ENCODE results near the gene SGSH. TPM values are rescaled to one million over a fixed set of nuclear protein-coding genes. Genes with fewer than 3 reads are reported as not detected.

Gene SGSH
- total RNA-seq (100 to 1,000 TPM; 133 to 197 (median 155) TPM), total RNA-seq (10.1 to 127 (median 77.4) reads per million in 29 experiments)
- total RNA-seq (2013) = 50.8 TPM

GRCh38 chr17:80220054-80220735, at the start of gene SGSH, which contains the start of gene SLC26A11:
Gene SGSH (minus strand): TSS chr17:80220333. CDS start chr17:80220313, 20 bp downstream.
Gene SLC26A11 (plus strand): TSS chr17:80220427. CDS start chr17:80221561, 1,134 bp downstream.
- peak; percentile 52 to 57 (median 54) for ATAC-seq (replicated peaks in 1 of 4)

GRCh38 chr17:80269405-80269807, 49.3 kb upstream of the SGSH start:
- H3K27ac ChIP-seq (ENCODE audit: low read length) = peak overlapping the region; percentile 5
- peaks cover 14 to 93% of the 10 kb centered on the region in 2 experiments for H3K4me1 ChIP-seq (ENCODE audit: control insufficient read depth in 1 of 2, extremely low read depth in 1 of 2, insufficient read depth in 2 of 2, low read length in 2 of 2)
- ChIA-PET CTCF (no interaction called here), POLR2A (no interaction called here)
- no peak overlapping the region for H3K4me3 Mint-ChIP-seq
- no peaks in the 10 kb centered on the region for H3K27me3 Mint-ChIP-seq
- ATAC-seq (replicated peaks in 1 of 4) (no peak), DNase-seq (no peak)
- H3K27me3 ChIP-seq (replicated peaks in 1 of 2; ENCODE audit: control insufficient read depth in 2 of 2, extremely low read depth in 1 of 2, insufficient read depth in 2 of 2, low read length in 1 of 2) = no peaks in the 10 kb centered on the region
- no peaks in the 10 kb centered on the region for H3K9me3 ChIP-seq
- H3K9me3 Mint-ChIP-seq = no peaks in the 10 kb centered on the region
- H3K36me3 ChIP-seq (ENCODE audit: control insufficient read depth in 2 of 2, extremely low read depth in 1 of 2, insufficient read depth in 1 of 2, low read length in 1 of 2) = peaks cover 19 to 73% of the 10 kb centered on the region in 2 donors
- WGBS (ENCODE audit: insufficient coverage) = 86% methylated on average over 1 of the region's 2 CpGs
- no peak overlapping the region for H3K4me3 ChIP-seq (ENCODE audit: control insufficient read depth in 1 of 2, extremely low read depth in 1 of 2, low read length in 1 of 2)
- peaks cover 26% of the 10 kb centered on the region for H3K36me3 Mint-ChIP-seq
- peaks cover 42 to 51% (median 46%) of the 10 kb centered on the region in 3 donors for H3K4me1 Mint-ChIP-seq
- no peak overlapping the region for H3K27ac Mint-ChIP-seq

More at GRCh38 chr17:80220054-80220735, at the start of gene SGSH, which contains the start of gene SLC26A11:
- Histone ChIP-seq H3K9me3 (no peaks in the 10 kb centered on the region), H3K27ac (ENCODE audit: low read length) (peak within 1 kb of the TSS; percentile 79), H3K4me1 (ENCODE audit: control insufficient read depth in 1 of 2, extremely low read depth in 1 of 2, insufficient read depth in 2 of 2, low read length in 2 of 2) (peaks cover 0 to 49% of the 10 kb centered on the region in 2 experiments), H3K36me3 (ENCODE audit: control insufficient read depth in 2 of 2, extremely low read depth in 1 of 2, insufficient read depth in 1 of 2, low read length in 1 of 2) (peaks cover 5 to 27% of the 10 kb centered on the region in 2 donors), H3K27me3 (replicated peaks in 1 of 2; ENCODE audit: control insufficient read depth in 2 of 2, extremely low read depth in 1 of 2, insufficient read depth in 2 of 2, low read length in 1 of 2) (peaks cover 0 to 3% of the 10 kb centered on the region in 2 experiments), H3K4me3 (ENCODE audit: control insufficient read depth in 1 of 2, extremely low read depth in 1 of 2, low read length in 1 of 2) (peak within 1 kb of the TSS; percentile 77 to 87)
- Mint-ChIP-seq H3K27me3 (no peaks in the 10 kb centered on the region), H3K4me1 (peaks cover 29 to 55% (median 50%) of the 10 kb centered on the region in 3 donors), H3K36me3 (peaks cover 24% of the 10 kb centered on the region), H3K27ac (peak within 1 kb of the TSS; percentile 94 to 96), H3K9me3 (no peaks in the 10 kb centered on the region), H3K4me3 (peak within 1 kb of the TSS; percentile 89 to 95 (median 92))
- peak in 33 of 35 experiments; percentile 12 to 63 (median 34) for DNase-seq
- ChIA-PET POLR2A (interaction anchor here in 1 of 2 donors (0.6 kb wide), 3 partner anchors 13 to 173 kb away, joined by 3 to 9 read pairs (median 4); no protein-coding TSS in a partner anchor), CTCF (no interaction called here)
- WGBS (ENCODE audit: insufficient coverage) = under 1% methylated on average over 76 of the region's 77 CpGs

- peaks cover 14 to 92% of the 10 kb centered on the region in 2 experiments for H3K4me1 ChIP-seq (ENCODE audit: control insufficient read depth in 1 of 2, extremely low read depth in 1 of 2, insufficient read depth in 2 of 2, low read length in 2 of 2)
- no peak overlapping the region for H3K27ac ChIP-seq (ENCODE audit: low read length)
- no peaks in the 10 kb centered on the region for H3K27me3 ChIP-seq (replicated peaks in 1 of 2; ENCODE audit: control insufficient read depth in 2 of 2, extremely low read depth in 1 of 2, insufficient read depth in 2 of 2, low read length in 1 of 2)
- ATAC-seq (replicated peaks in 1 of 4) (no peak), DNase-seq (no peak)
- peaks cover 19 to 66% of the 10 kb centered on the region in 2 donors for H3K36me3 ChIP-seq (ENCODE audit: control insufficient read depth in 2 of 2, extremely low read depth in 1 of 2, insufficient read depth in 1 of 2, low read length in 1 of 2)
- H3K27ac Mint-ChIP-seq = no peak overlapping the region
- H3K27me3 Mint-ChIP-seq = no peaks in the 10 kb centered on the region
- ChIA-PET CTCF (no interaction called here), POLR2A (no interaction called here)
- H3K9me3 Mint-ChIP-seq = no peaks in the 10 kb centered on the region
- H3K36me3 Mint-ChIP-seq = peaks cover 24% of the 10 kb centered on the region
- H3K4me3 ChIP-seq (ENCODE audit: control insufficient read depth in 1 of 2, extremely low read depth in 1 of 2, low read length in 1 of 2) = no peak overlapping the region
- H3K9me3 ChIP-seq = no peaks in the 10 kb centered on the region
- 25% methylated on average over 2 of the region's 4 CpGs for WGBS (ENCODE audit: insufficient coverage)
- peaks cover 39 to 45% (median 39%) of the 10 kb centered on the region in 3 donors for H3K4me1 Mint-ChIP-seq
- no peak overlapping the region for H3K4me3 Mint-ChIP-seq
Measured at GRCh38 chr17:80268427-80268826, 48.3 kb upstream of the SGSH start.

DNA sequence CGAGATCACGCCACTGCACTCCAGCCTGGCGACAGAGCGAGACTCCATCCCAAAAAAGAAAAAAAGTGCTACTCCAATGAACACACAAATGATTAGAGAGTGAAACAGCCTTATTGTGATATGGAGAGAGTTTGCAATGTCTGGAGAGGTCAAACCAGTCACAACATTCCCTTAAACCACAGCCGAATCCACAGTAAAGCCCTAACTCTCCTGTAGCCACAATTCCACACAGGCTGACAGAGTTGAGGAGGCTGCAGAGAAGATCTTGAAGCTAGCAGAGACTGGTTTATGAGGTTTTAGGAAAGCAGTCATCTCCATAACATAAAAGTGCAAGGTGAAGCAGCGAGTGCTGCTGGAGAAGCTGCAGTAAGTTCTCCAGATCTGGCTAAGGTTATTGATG, 47.3 kb upstream of the SGSH start:
- no peaks in the 10 kb centered on the region for H3K9me3 Mint-ChIP-seq
- no peak overlapping the region for H3K4me3 ChIP-seq (ENCODE audit: control insufficient read depth in 1 of 2, extremely low read depth in 1 of 2, low read length in 1 of 2)
- no peaks in the 10 kb centered on the region for H3K27me3 ChIP-seq (replicated peaks in 1 of 2; ENCODE audit: control insufficient read depth in 2 of 2, extremely low read depth in 1 of 2, insufficient read depth in 2 of 2, low read length in 1 of 2)
- peaks cover 24 to 92% of the 10 kb centered on the region in 2 experiments for H3K4me1 ChIP-seq (ENCODE audit: control insufficient read depth in 1 of 2, extremely low read depth in 1 of 2, insufficient read depth in 2 of 2, low read length in 2 of 2)
- ChIA-PET CTCF (interaction anchor here in 1 of 2 donors (0.6 kb wide), 2 partner anchors 29 to 1450 kb away, joined by 3 read pairs; no protein-coding TSS in a partner anchor), POLR2A (no interaction called here)
- no peaks in the 10 kb centered on the region for H3K9me3 ChIP-seq
- peaks cover 14 to 55% of the 10 kb centered on the region in 2 donors for H3K36me3 ChIP-seq (ENCODE audit: control insufficient read depth in 2 of 2, extremely low read depth in 1 of 2, insufficient read depth in 1 of 2, low read length in 1 of 2)
- H3K4me1 Mint-ChIP-seq = peaks cover 36 to 44% (median 40%) of the 10 kb centered on the region in 3 donors
- no peaks in the 10 kb centered on the region for H3K27me3 Mint-ChIP-seq
- H3K27ac ChIP-seq (ENCODE audit: low read length) = no peak overlapping the region
- WGBS (ENCODE audit: insufficient coverage) = no CpG with 5 or more reads among the region's 6 CpGs
- DNase-seq = no peak
- peaks cover 22% of the 10 kb centered on the region for H3K36me3 Mint-ChIP-seq
- ATAC-seq (replicated peaks in 1 of 4) = no peak
- H3K4me3 Mint-ChIP-seq = peak overlapping the region in 1 of 3 donors; percentile 22
- peak overlapping the region; percentile 77 to 78 for H3K27ac Mint-ChIP-seq

DNA sequence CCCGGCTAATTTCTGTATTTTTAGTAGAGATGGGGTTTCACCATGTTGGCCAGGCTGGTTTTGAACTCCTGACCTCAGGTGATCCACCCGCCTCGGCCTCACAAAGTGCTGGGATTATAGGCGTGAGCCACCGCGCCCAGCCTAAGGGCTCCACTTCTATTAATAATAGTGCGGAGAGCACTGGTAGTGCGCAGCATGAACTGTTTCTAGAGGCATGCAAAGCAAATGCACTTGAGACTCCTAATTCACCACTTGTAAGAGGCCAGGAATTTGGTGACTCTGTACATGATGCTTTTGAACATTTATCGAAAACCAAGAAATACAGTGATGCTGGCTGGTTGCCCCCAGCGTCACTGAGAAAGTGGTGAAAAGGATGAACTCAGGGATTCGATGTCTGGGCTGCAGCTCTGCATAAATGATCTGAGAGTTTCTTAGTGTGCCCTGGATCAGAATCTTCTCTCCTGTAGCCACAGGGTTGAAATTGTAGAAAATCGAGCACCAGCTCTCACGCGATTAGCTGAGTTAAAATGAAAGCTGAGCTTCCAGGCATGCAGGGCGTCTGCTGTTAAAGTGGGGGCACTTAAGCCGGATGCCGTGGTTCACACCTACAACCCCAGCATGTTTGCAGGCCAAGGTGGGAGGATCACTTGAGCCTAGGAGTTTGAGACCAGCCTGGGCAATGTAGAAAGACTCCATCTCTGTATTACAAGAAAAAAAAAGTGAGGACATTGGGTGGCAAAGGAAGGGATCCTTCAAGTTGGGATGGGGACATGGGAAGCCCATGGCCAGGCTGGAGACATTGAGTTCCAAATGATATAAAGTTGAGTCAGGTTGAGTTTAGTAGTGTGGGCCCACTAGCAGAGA, 45.3 kb upstream of the SGSH start:
- DNase-seq (peak; percentile 27 to 86 (median 59)), ATAC-seq (replicated peaks in 1 of 4) (peak in 3 of 4 experiments; percentile 25 to 53 (median 36))
- no peaks in the 10 kb centered on the region for H3K9me3 Mint-ChIP-seq
- peak overlapping the region; percentile 89 for H3K27ac ChIP-seq (ENCODE audit: low read length)
- H3K4me1 Mint-ChIP-seq = peaks cover 45 to 48% (median 47%) of the 10 kb centered on the region in 3 donors
- peak overlapping the region; percentile 94 for H3K27ac Mint-ChIP-seq
- no peaks in the 10 kb centered on the region for H3K9me3 ChIP-seq
- CTCF ChIA-PET = interaction anchor here (0.7 to 1.2 kb wide), 2 partner anchors 12 to 30 kb away, joined by 4 read pairs; no protein-coding TSS in a partner anchor
- POLR2A ChIA-PET = interaction anchor here (0.6 kb wide), 3 partner anchors 30 to 267 kb away, joined by 3 to 4 read pairs (median 3); no protein-coding TSS in a partner anchor
- WGBS (ENCODE audit: insufficient coverage) = 16% methylated on average over 5 of the region's 17 CpGs
- no peaks in the 10 kb centered on the region for H3K27me3 Mint-ChIP-seq
- H3K4me1 ChIP-seq (ENCODE audit: control insufficient read depth in 1 of 2, extremely low read depth in 1 of 2, insufficient read depth in 2 of 2, low read length in 2 of 2) = peaks cover 27 to 84% of the 10 kb centered on the region in 2 experiments
- H3K36me3 ChIP-seq (ENCODE audit: control insufficient read depth in 2 of 2, extremely low read depth in 1 of 2, insufficient read depth in 1 of 2, low read length in 1 of 2) = peaks cover 14 to 42% of the 10 kb centered on the region in 2 donors
- H3K27me3 ChIP-seq (replicated peaks in 1 of 2; ENCODE audit: control insufficient read depth in 2 of 2, extremely low read depth in 1 of 2, insufficient read depth in 2 of 2, low read length in 1 of 2) = no peaks in the 10 kb centered on the region
- peaks cover 17% of the 10 kb centered on the region for H3K36me3 Mint-ChIP-seq
- peak overlapping the region; percentile 79 to 99 for H3K4me3 ChIP-seq (ENCODE audit: control insufficient read depth in 1 of 2, extremely low read depth in 1 of 2, low read length in 1 of 2)
- peak overlapping the region; percentile 86 to 96 (median 94) for H3K4me3 Mint-ChIP-seq

Data from T-cell (primary cell).